A172 (cell line): ENCODE measurements around the gene LRSAM1. TPM values are rescaled to one million over a fixed set of nuclear protein-coding genes. Genes with fewer than 3 reads are reported as not detected.

Source experiments
- DNase-seq: peaks from one replicate; pipeline ENCODE4 v3.0.0-alpha.2; 2015; ENCODE audit warnings: low spot score
- total RNA-seq: library from RNA; depleted of rRNA; stranded (reverse); fragments of >200 nt; shearing (Covaris generic); gene quantifications from 2 replicates; pipeline ENCODE4 v1.2.3, GENCODE V29; 2014; rRNA removed

LRSAM1 gene
- total RNA-seq, 1 experiment from 2014 or later, result 8.5 TPM

DNA sequence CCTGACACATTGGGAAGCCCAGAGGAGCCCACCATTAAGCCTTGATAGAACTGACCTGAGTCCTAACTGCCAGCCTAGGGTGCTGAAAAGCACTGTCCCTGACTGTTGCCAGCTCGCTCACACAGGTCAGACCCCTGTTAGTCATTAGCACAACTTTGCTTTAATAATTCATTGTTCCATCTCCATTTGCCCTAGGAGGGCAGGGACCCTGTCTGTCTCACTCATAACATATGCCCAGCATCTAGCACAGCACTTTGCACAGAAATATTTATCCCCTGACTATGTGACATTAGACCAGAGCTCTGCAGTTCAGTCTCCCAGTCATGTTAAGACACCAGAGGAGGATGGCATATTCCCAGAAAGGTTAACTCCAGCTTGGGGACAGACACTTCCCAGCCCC, 99.0 kb downstream of the LRSAM1 start:
- no peak for DNase-seq

DNA sequence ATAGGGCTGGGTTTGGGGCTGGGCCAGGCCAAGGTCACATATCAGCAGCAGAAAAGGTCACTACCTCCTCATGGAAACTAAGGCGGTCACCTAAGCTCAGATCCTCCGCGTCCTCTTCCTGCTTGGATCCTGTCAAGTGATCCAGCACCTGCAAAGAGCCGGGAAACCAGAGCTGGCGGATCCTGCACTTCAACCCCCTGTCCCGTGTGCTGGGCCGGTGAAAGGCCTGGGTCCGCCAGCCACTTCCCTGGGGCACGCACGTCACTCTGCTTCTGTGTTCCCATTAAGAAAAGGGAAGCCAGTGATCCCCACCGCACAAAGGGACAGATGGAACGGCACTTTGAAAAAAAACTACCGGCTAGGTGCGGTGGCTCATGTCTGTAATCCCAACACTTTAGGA, 99.4 kb downstream of the LRSAM1 start:
- no peak for DNase-seq

Other genes starting within 250 kb of the LRSAM1 start
- 5.8 and 6.3 TPM in 2 replicates for gene GARNL3, start 186.7 kb upstream of the LRSAM1 start, total RNA-seq
- 13.8 and 24.1 TPM in 2 replicates for gene SLC2A8, start 54.3 kb upstream of the LRSAM1 start, total RNA-seq
- gene ZNF79, start 27.1 kb upstream of the LRSAM1 start, total RNA-seq, result 11.5 and 13.3 TPM in 2 replicates
- gene RPL12, start 104 bp upstream of the LRSAM1 start, total RNA-seq, result 1,716 and 1,722 TPM in 2 replicates
- 20.8 and 63.2 TPM in 2 replicates for gene STXBP1, start 160.8 kb downstream of the LRSAM1 start, total RNA-seq